Measurements from ENCODE around the gene USP9X.

The USP9X gene

DNA sequence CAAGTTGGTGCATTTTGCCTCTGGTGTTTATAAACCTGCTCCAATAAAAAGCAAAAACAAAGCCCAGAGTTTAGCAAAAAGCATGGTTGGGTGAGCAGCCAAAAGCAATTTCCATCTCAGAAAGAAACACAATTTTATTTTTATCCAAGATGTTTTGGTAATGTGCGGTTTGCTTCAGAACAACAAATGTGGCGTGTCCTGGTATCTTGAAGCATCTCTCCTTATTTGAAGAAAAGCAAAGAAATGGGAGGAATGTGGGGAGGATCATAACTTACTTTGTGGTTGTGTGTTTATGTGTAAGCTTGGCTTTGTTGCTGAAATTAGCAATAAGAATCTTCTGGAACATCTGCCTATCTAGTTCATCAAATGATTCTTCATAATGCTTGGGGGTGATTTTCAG is 160.4 kb downstream of the USP9X start:
- H3K4me3 ChIP-seq (ENCODE audit: low read depth, low read length), result no peak overlapping the region
- TF ChIP-seq CTCF (IDR thresholded peaks at IDR 0.05; ENCODE audit: borderline replicate concordance, insufficient read depth, low read depth, low read length), result no peak

- no peak for TF ChIP-seq CTCF (IDR thresholded peaks at IDR 0.05; ENCODE audit: borderline replicate concordance, insufficient read depth, low read depth, low read length)
- no peak overlapping the region for H3K4me3 ChIP-seq (ENCODE audit: low read depth, low read length)
These were observed 165.6 kb downstream of the USP9X start for GRCh38 chrX:41250867-41251266.

DNA sequence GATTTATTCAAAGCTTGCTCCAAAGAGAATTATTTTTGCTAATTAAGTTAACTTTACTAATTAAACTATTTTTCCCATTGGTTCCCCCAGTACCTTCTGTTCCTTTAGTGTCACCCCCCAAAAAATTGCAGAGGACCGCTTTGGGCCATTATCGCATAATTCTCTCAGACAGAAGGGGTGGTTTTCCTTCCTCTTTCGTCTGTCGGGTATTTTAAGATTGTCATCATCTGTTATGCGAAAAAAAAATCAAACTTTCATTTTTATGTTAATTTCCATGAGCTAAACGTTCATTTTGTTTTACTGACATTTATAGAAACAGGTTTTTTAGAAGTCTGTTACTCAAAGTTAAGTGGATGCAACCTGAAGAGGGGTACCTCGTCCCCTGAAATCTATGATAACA is 172.6 kb downstream of the USP9X start:
- no peak for TF ChIP-seq CTCF (IDR thresholded peaks at IDR 0.05; ENCODE audit: borderline replicate concordance, insufficient read depth, low read depth, low read length)
- no peak overlapping the region for H3K4me3 ChIP-seq (ENCODE audit: low read depth, low read length)

GRCh38 chrX:41258226-41258625 is 173.0 kb downstream of the USP9X start:
- H3K4me3 ChIP-seq (ENCODE audit: low read depth, low read length), result no peak overlapping the region
- TF ChIP-seq CTCF (IDR thresholded peaks at IDR 0.05; ENCODE audit: borderline replicate concordance, insufficient read depth, low read depth, low read length), result no peak

DNA sequence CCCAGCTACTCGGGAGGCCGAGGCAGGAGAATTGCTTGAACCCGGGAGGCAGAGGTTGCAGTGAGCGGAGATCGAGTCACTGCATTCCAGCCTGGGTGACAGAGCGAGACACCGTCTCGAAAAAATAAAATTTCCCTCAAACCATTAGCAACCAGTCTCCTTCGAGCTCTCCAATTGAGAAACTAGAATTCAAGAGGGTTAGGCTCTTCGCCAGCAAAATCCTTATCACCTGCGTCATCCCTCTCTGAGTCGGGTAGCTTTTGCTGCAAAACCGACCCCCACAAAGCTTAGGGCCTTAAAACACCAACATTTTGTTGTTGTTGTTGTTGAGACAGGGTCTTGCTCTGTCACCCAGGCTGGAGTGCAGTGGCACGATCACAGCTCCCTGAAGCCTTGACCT is 173.6 kb downstream of the USP9X start:
- TF ChIP-seq CTCF (IDR thresholded peaks at IDR 0.05; ENCODE audit: borderline replicate concordance, insufficient read depth, low read depth, low read length), result no peak
- no peak overlapping the region for H3K4me3 ChIP-seq (ENCODE audit: low read depth, low read length)

- no peak overlapping the region for H3K4me3 ChIP-seq (ENCODE audit: low read depth, low read length)
- no peak for TF ChIP-seq CTCF (IDR thresholded peaks at IDR 0.05; ENCODE audit: borderline replicate concordance, insufficient read depth, low read depth, low read length)
These were observed 174.3 kb downstream of the USP9X start for GRCh38 chrX:41259516-41259915.

DNA sequence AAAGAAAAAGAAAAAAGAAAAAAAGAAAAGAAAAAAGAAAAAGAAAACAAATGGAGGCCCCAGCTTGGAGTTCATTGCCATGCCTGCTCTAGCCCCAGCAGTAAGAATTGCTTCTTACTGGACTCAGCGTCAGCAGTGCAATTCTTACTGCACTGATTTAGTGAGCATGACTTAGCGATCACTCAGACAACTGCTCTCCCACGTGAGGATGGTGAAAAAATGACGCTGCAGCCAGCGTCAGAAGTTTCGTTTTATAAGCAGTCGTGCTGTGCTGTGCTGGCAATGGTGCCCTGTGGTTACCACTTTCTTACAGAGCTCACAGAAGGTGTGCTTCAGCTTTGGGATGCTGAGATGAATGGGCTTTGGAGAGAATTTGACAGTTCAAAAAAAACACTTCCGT is 180.4 kb downstream of the USP9X start:
- no peak overlapping the region for H3K4me3 ChIP-seq (ENCODE audit: low read depth, low read length)
- TF ChIP-seq CTCF (IDR thresholded peaks at IDR 0.05; ENCODE audit: borderline replicate concordance, insufficient read depth, low read depth, low read length), result no peak

All from GM12875 (cell line).